Esophagus muscularis mucosa (tissue), 4 donors: Measurements from ENCODE around the gene TFF2.

Experiments
- CTCF ChIP-seq, 3 experiments: fragments of 200-600 bp in 2 of 3; fragments of 450-650 bp in 1 of 3; sonication (generic) in 2 of 3; IDR thresholded peaks; one replicate each; pipeline ENCODE4 v1.5.1; 2017 to 2019; ENCODE audit warnings: antibody characterized with exemption in 3 of 3, mild to moderate bottlenecking in 2 of 3, moderate library complexity in 1 of 3
- EP300 ChIP-seq: sonication (generic); formaldehyde crosslinking; IDR thresholded peaks from one replicate; pipeline ENCODE4 v1.6.1; 2017; ENCODE audit warnings: antibody characterized with exemption
- POLR2A ChIP-seq: fragments of 450-650 bp; IDR thresholded peaks from one replicate; pipeline ENCODE4 v1.6.1; 2017; ENCODE audit warnings: antibody characterized with exemption, moderate library complexity, mild to moderate bottlenecking, low read depth
- POLR2AphosphoS5 ChIP-seq, 2 donors: sonication (generic); formaldehyde crosslinking; IDR thresholded peaks; one replicate each; pipeline ENCODE4 v1.6.1; 2017; ENCODE audit warnings: antibody characterized with exemption in 2 of 2

- TF ChIP-seq CTCF (IDR thresholded peaks at IDR 0.05), result no peak
- no peak for TF ChIP-seq EP300
- no peak for TF ChIP-seq POLR2A
- no peak for TF ChIP-seq POLR2AphosphoS5 (IDR thresholded peaks at IDR 0.05)
Observed at GRCh38 chr21:42392731-42393442, 42.1 kb upstream of the TFF2 start.
